NCI-H128 (cell line): ENCODE data around the gene METTL13.
"Not testable (repeated sequence)": the region's sequence is repeated elsewhere in the genome, so short reads cannot be mapped to it uniquely, and the experiment has no call there.

ENCODE experiments used
- DNase-seq: peaks from one replicate; lab custom pipeline; 2025; ENCODE audit not compliant: unreplicated experiment; lab: John Stamatoyannopoulos, UW

METTL13 gene

GRCh38 chr1:171769171-171769570, 12.3 kb upstream of the METTL13 start:
- DNase-seq: no peak

GRCh38 chr1:171769754-171770153, 11.7 kb upstream of the METTL13 start:
- DNase-seq: no peak

GRCh38 chr1:171772312-171772711, 9.1 kb upstream of the METTL13 start:
- no peak for DNase-seq

- DNase-seq: peak; percentile 21
Observed at GRCh38 chr1:171780583-171781175, 781 bp upstream of the METTL13 start.

- no peak for DNase-seq
Observed at GRCh38 chr1:171783816-171784530, 2.5 kb downstream of the METTL13 start.

- no peak for DNase-seq
Observed at GRCh38 chr1:171784784-171785183, 3.3 kb downstream of the METTL13 start.

- DNase-seq: no peak
Observed at GRCh38 chr1:171785766-171786165, 4.3 kb downstream of the METTL13 start.

- DNase-seq: no peak
Observed at GRCh38 chr1:171786534-171786933, 5.1 kb downstream of the METTL13 start.

- DNase-seq: no peak
Observed at GRCh38 chr1:171787686-171788480, 6.4 kb downstream of the METTL13 start.

- no peak for DNase-seq
Observed at GRCh38 chr1:171788696-171789095, 7.2 kb downstream of the METTL13 start.

- DNase-seq: no peak
Observed at GRCh38 chr1:171790318-171790717, 8.9 kb downstream of the METTL13 start.

GRCh38 chr1:171792656-171793369, 11.4 kb downstream of the METTL13 start:
- DNase-seq: no peak

GRCh38 chr1:171793636-171794035, 12.2 kb downstream of the METTL13 start:
- DNase-seq: no peak

- DNase-seq: no peak
Observed at GRCh38 chr1:171794085-171794484, 12.6 kb downstream of the METTL13 start.

GRCh38 chr1:171796592-171796991, 15.1 kb downstream of the METTL13 start:
- no peak for DNase-seq

- no peak for DNase-seq
Observed at GRCh38 chr1:171798311-171798710, 16.9 kb downstream of the METTL13 start.

- DNase-seq: no peak
Observed at GRCh38 chr1:171798765-171799164, 17.3 kb downstream of the METTL13 start.

GRCh38 chr1:171799166-171799565, 17.7 kb downstream of the METTL13 start:
- DNase-seq: no peak

- not testable (repeated sequence) for DNase-seq
Observed at GRCh38 chr1:171799698-171800097, 18.2 kb downstream of the METTL13 start.

- no peak for DNase-seq
Observed at GRCh38 chr1:171800342-171800741, 18.9 kb downstream of the METTL13 start.

GRCh38 chr1:171800851-171801250, 19.4 kb downstream of the METTL13 start:
- DNase-seq: no peak
